HEK293T (cell line): ENCODE results near the gene TAPBPL.

Experiments
- ARNT ChIP-seq: fragments of 450-650 bp; IDR thresholded peaks from 2 replicates; pipeline ENCODE4 v1.6.1; 2017; ENCODE audit warnings: mild to moderate bottlenecking
- BHLHE40 ChIP-seq: fragments of 450-650 bp; IDR thresholded peaks from 2 replicates; pipeline ENCODE4 v1.6.1; 2016; ENCODE audit warnings: mild to moderate bottlenecking, moderate library complexity, borderline replicate concordance
- FOXA1 ChIP-seq: fragments of 450-650 bp; IDR thresholded peaks from 2 replicates; pipeline ENCODE4 v1.6.1; 2016; ENCODE audit warnings: mild to moderate bottlenecking
- FOXK2 ChIP-seq: fragments of 450-650 bp; IDR thresholded peaks from 2 replicates; pipeline ENCODE4 v1.6.1; 2016; ENCODE audit warnings: mild to moderate bottlenecking
- FOXM1 ChIP-seq: fragments of 450-650 bp; IDR thresholded peaks from 2 replicates; pipeline ENCODE4 v1.6.1; 2017; ENCODE audit warnings: mild to moderate bottlenecking, borderline replicate concordance
- L3MBTL2 ChIP-seq: fragments of 450-650 bp; conservative IDR thresholded peaks from 2 replicates; pipeline ENCODE4 v1.6.1; 2016; ENCODE audit warnings: mild to moderate bottlenecking
- SP1 ChIP-seq: fragments of 450-650 bp; IDR thresholded peaks from 2 replicates; pipeline ENCODE4 v1.6.1; 2017
- SUZ12 ChIP-seq: fragments of 450-650 bp; IDR thresholded peaks from 2 replicates; pipeline ENCODE4 v1.6.1; 2016; ENCODE audit warnings: mild to moderate bottlenecking
- TARDBP ChIP-seq: fragments of 450-650 bp; IDR thresholded peaks from 2 replicates; pipeline ENCODE4 v1.6.1; 2016

DNA sequence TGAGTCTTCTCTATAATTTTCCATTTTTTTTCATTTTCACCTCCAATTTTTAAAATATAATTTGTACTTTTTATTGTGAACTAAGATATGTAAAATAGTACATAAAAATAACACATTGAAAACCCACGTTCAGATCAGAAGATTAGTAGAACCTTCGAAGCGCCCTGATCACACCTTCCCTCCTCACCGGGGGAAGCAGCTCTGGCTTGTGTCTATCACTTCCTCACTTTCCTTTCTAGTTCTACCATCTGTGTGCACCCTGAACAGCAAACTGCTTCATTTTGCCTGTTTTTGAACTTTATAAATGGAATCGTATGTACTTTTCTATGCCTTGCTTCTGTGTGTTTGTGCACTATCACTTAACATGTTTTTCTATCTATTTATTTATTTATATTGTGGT lies 18.9 kb upstream of the TAPBPL start:
- TF ChIP-seq SUZ12 (no peak), BHLHE40 (no peak), SP1 (no peak), L3MBTL2 (no peak), FOXA1 (no peak), FOXK2 (no peak), ARNT (no peak), TARDBP (no peak), FOXM1 (no peak)
